WTC11 (cell line): ENCODE results near the gene UPF2. TPM values are rescaled to one million over a fixed set of nuclear protein-coding genes. Genes with fewer than 3 reads are reported as not detected.
A peak's percentile ranks its signal among the peaks of the same experiment; 100 is the strongest.

Experiments
- ATAC-seq: fragments of 200-7000 bp; cut with Tn5 transposase; 2 replicates; pipeline ENCODE4 v1.10.0; 2021; ENCODE audit warnings: mild to moderate bottlenecking, moderate library complexity
- CTCF ChIA-PET: fragments of 300-600 bp; sonication (Branson Sonifier 250); formaldehyde crosslinking; loops from one replicate; lab custom pipeline; 2021; ENCODE audit warnings: antibody characterized with exemption; lab: Charles Lee
- POLR2A ChIA-PET: fragments of 350-600 bp; sonication (Branson Sonifier 250); formaldehyde crosslinking; loops from one replicate; lab custom pipeline; 2021; ENCODE audit warnings: antibody characterized with exemption; lab: Charles Lee
- DNase-seq: peaks from one replicate; pipeline ENCODE4 v3.0.0; 2021; ENCODE audit warnings: low spot score
- H3K27ac Mint-ChIP-seq: 2 replicates; pipeline ENCODE4 v1.8.0; 2021; ENCODE audit warnings: mixed read lengths
- H3K27me3 Mint-ChIP-seq: 2 replicates; pipeline ENCODE4 v1.8.0; 2021; ENCODE audit warnings: low read depth, mild to moderate bottlenecking, moderate library complexity, mixed read lengths
- H3K36me3 Mint-ChIP-seq: 2 replicates; pipeline ENCODE4 v1.8.0; 2021; ENCODE audit warnings: mixed read lengths
- H3K4me1 Mint-ChIP-seq: 2 replicates; pipeline ENCODE4 v1.8.0; 2022; ENCODE audit warnings: mixed read lengths
- H3K4me3 Mint-ChIP-seq: 2 replicates; pipeline ENCODE4 v1.8.0; 2021; ENCODE audit warnings: mild to moderate bottlenecking, moderate library complexity, mixed read lengths
- H3K9me3 Mint-ChIP-seq: 2 replicates; pipeline ENCODE4 v1.8.0; 2021; ENCODE audit warnings: mixed read lengths
- ATF1 ChIP-seq: sonication (generic); formaldehyde crosslinking; IDR thresholded peaks from 2 replicates; pipeline ENCODE4 v1.8.1; 2023; ENCODE audit warnings: mild to moderate bottlenecking, moderate library complexity, missing genetic modification reagents
- CREM ChIP-seq: sonication (generic); formaldehyde crosslinking; IDR thresholded peaks from 2 replicates; pipeline ENCODE4 v1.8.1; 2022; ENCODE audit warnings: mild to moderate bottlenecking, missing genetic modification reagents, moderate library complexity
- ELF4 ChIP-seq: sonication (generic); formaldehyde crosslinking; IDR thresholded peaks from 2 replicates; pipeline ENCODE4 v1.8.1; 2022; ENCODE audit warnings: low read depth, mild to moderate bottlenecking, moderate library complexity, missing genetic modification reagents
- EMX1 ChIP-seq: fragments of 250-450 bp; sonication (Bioruptor Pico); IDR thresholded peaks from 2 replicates; pipeline ENCODE4 v1.8.0; 2021; ENCODE audit warnings: mild to moderate bottlenecking
- ETV6 ChIP-seq: sonication (generic); formaldehyde crosslinking; IDR thresholded peaks from 2 replicates; pipeline ENCODE4 v1.8.1; 2022; ENCODE audit warnings: mild to moderate bottlenecking, missing genetic modification reagents
- FOXK1 ChIP-seq: sonication (generic); formaldehyde crosslinking; IDR thresholded peaks from 2 replicates; pipeline ENCODE4 v1.8.0; 2022; ENCODE audit warnings: mild to moderate bottlenecking, moderate library complexity, missing genetic modification reagents
- MXD4 ChIP-seq: fragments of 250-450 bp; sonication (Bioruptor Pico); IDR thresholded peaks from 2 replicates; pipeline ENCODE4 v1.8.0; 2021; ENCODE audit warnings: mild to moderate bottlenecking, moderate library complexity, borderline replicate concordance
- MYBL2 ChIP-seq: sonication (generic); formaldehyde crosslinking; IDR thresholded peaks from 2 replicates; pipeline ENCODE4 v1.8.1; 2023; ENCODE audit warnings: mild to moderate bottlenecking, moderate library complexity, missing genetic modification reagents
- NFATC4 ChIP-seq: fragments of 250-450 bp; sonication (Bioruptor Pico); IDR thresholded peaks from 2 replicates; pipeline ENCODE4 v1.9.0; 2021; ENCODE audit warnings: mild to moderate bottlenecking
- NFE2L1 ChIP-seq: sonication (generic); formaldehyde crosslinking; IDR thresholded peaks from 2 replicates; pipeline ENCODE4 v1.8.1; 2023; ENCODE audit warnings: missing genetic modification reagents
- OVOL2 ChIP-seq: fragments of 250-450 bp; sonication (Bioruptor Pico); IDR thresholded peaks from 2 replicates; pipeline ENCODE4 v1.9.0; 2021; ENCODE audit warnings: mild to moderate bottlenecking, borderline replicate concordance
- RORB ChIP-seq: fragments of 250-450 bp; sonication (Bioruptor Pico); IDR thresholded peaks from 2 replicates; pipeline ENCODE4 v1.9.0; 2021; ENCODE audit warnings: mild to moderate bottlenecking
- SOX15 ChIP-seq: fragments of 250-450 bp; sonication (Bioruptor Pico); IDR thresholded peaks from 2 replicates; pipeline ENCODE4 v1.9.0; 2021; ENCODE audit warnings: mild to moderate bottlenecking
- TEAD4 ChIP-seq: sonication (generic); formaldehyde crosslinking; IDR thresholded peaks from 2 replicates; pipeline ENCODE4 v1.8.0; 2022; ENCODE audit warnings: mild to moderate bottlenecking, missing genetic modification reagents
- ZNF263 ChIP-seq: sonication (generic); formaldehyde crosslinking; IDR thresholded peaks from 2 replicates; pipeline ENCODE4 v1.8.1; 2022; ENCODE audit warnings: low read depth, mild to moderate bottlenecking, moderate library complexity, missing genetic modification reagents
- ZNF416 ChIP-seq: fragments of 250-450 bp; sonication (Bioruptor Pico); IDR thresholded peaks from 2 replicates; pipeline ENCODE4 v1.9.0; 2021; ENCODE audit warnings: mild to moderate bottlenecking, inconsistent platforms
- ZNF671 ChIP-seq: fragments of 250-450 bp; sonication (Bioruptor Pico); IDR thresholded peaks from 2 replicates; pipeline ENCODE4 v1.8.0; 2021; ENCODE audit warnings: mild to moderate bottlenecking
- total RNA-seq: library from RNA; stranded (reverse); gene quantifications from 3 replicates; pipeline ENCODE4 v1.2.3, GENCODE V29; 2021
- TF ChIP-seq, protein P1 (sequence below): fragments of 200-600 bp; IDR thresholded peaks from 2 replicates; pipeline ENCODE4 v1.8.0; 2022; ENCODE audit warnings: antibody characterized with exemption
- TF ChIP-seq, protein P2 (sequence below): sonication (generic); formaldehyde crosslinking; IDR thresholded peaks from 2 replicates; pipeline ENCODE4 v1.8.1; 2023; ENCODE audit warnings: mild to moderate bottlenecking, missing genetic modification reagents, moderate library complexity
- TF ChIP-seq, protein P3 (sequence below): fragments of 250-450 bp; sonication (Bioruptor Pico); conservative IDR thresholded peaks from 2 replicates; pipeline ENCODE4 v1.9.0; 2021; ENCODE audit warnings: mild to moderate bottlenecking
- TF ChIP-seq, protein P4 (sequence below): sonication (generic); formaldehyde crosslinking; IDR thresholded peaks from 2 replicates; pipeline ENCODE4 v1.8.1; 2022; ENCODE audit warnings: low read depth, mild to moderate bottlenecking, moderate library complexity, missing genetic modification reagents, borderline replicate concordance
- TF ChIP-seq, protein P5 (sequence below): sonication (generic); formaldehyde crosslinking; conservative IDR thresholded peaks from 2 replicates; pipeline ENCODE4 v1.8.1; 2023; ENCODE audit warnings: mild to moderate bottlenecking, low read depth, missing genetic modification reagents, moderate library complexity
- TF ChIP-seq, protein P6 (sequence below): sonication (generic); formaldehyde crosslinking; IDR thresholded peaks from 2 replicates; pipeline ENCODE4 v1.8.1; 2022; ENCODE audit warnings: low read depth, missing genetic modification reagents, borderline replicate concordance

UPF2 gene
- total RNA-seq, 1 experiment from 2014 or later, result 24.3 TPM

DNA sequence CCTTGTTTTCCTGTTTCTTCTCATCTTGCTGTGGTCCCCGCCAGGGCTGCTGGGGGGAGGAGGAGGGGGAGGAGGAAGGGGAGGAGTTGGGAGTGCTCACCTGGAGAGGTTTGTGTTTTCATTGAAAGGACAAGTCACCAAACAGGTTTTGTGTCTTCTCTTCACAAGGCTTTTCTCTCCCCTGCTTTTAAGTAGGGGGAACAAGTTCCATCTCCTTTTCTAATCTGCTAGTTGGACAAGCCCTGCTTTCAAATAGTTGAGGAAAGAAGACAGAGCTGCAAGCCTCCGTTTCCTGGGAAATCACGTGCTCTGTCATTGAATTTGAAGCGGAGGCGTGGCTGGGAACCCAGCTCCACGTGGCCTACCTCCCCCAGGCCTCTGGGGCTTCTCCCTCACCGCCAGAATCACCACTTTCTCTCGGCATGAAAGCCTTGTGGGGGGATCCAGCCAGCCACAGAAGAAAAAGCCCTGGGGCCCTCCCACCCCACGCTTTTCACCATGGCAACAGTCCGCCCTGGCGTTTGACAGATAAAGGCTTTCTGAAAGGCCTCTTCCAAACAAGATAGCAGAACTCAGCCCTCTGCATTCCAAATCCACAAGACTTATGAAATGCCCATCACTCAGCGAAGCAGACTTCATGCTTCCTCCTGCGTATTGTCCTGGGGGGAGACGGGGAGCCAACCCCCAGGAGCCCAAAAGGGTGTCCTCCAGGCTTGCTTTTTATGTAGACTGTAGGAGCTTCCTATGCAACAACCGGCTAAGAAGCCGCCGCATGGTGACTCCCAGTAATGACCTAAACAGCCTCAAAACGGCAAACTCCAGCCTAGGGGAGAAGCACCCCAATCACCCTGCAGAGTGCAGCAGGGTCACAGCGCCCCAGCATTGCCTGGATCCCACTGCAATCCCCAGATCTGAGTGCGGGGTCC, 167.8 kb downstream of the UPF2 start (continued):
- TF ChIP-seq, protein P1, sequence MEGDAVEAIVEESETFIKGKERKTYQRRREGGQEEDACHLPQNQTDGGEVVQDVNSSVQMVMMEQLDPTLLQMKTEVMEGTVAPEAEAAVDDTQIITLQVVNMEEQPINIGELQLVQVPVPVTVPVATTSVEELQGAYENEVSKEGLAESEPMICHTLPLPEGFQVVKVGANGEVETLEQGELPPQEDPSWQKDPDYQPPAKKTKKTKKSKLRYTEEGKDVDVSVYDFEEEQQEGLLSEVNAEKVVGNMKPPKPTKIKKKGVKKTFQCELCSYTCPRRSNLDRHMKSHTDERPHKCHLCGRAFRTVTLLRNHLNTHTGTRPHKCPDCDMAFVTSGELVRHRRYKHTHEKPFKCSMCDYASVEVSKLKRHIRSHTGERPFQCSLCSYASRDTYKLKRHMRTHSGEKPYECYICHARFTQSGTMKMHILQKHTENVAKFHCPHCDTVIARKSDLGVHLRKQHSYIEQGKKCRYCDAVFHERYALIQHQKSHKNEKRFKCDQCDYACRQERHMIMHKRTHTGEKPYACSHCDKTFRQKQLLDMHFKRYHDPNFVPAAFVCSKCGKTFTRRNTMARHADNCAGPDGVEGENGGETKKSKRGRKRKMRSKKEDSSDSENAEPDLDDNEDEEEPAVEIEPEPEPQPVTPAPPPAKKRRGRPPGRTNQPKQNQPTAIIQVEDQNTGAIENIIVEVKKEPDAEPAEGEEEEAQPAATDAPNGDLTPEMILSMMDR, result no peak
- TF ChIP-seq SOX15 (CRISPR knock-in tag), result no peak
- no peak for TF ChIP-seq ZNF416 (CRISPR knock-in tag)
- no peak for TF ChIP-seq RORB
- TF ChIP-seq, protein P2, sequence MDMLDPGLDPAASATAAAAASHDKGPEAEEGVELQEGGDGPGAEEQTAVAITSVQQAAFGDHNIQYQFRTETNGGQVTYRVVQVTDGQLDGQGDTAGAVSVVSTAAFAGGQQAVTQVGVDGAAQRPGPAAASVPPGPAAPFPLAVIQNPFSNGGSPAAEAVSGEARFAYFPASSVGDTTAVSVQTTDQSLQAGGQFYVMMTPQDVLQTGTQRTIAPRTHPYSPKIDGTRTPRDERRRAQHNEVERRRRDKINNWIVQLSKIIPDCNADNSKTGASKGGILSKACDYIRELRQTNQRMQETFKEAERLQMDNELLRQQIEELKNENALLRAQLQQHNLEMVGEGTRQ (CRISPR knock-in tag), result peak; percentile 89

DNA sequence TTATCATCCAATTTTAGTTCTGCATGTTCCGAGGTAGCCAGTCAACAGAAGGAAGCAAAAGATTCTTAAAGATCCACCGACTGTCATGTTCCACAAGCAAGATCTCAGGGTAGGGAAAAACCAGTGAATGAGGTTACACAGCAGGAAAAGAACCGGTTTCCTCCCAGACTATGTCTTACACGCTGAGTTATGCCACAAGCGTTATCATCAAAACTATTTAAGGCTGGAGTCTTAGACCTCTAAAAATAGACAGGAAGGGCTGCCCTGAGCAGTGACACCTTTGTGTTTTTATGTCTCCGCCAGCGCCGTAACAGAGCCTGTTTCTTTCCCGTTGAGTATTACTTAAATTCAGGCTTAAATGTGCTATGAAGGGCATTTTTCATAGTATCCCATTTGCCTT, 171.1 kb downstream of the UPF2 start:
- DNase-seq (no peak), ATAC-seq (no peak)
- peaks cover 3% of the 10 kb centered on the region; the same call in 1 of the 2 replicates for H3K27me3 Mint-ChIP-seq
- CTCF ChIA-PET, result no interaction called here
- no peak overlapping the region for H3K27ac Mint-ChIP-seq
- TF ChIP-seq ZNF671, result no peak
- TF ChIP-seq ELF4 (CRISPR knock-in tag), result no peak
- TF ChIP-seq RORB, result no peak
- TF ChIP-seq CREM (CRISPR knock-in tag), result no peak
- TF ChIP-seq MXD4 (CRISPR knock-in tag), result no peak
- TF ChIP-seq TEAD4 (CRISPR knock-in tag), result no peak
- TF ChIP-seq NFE2L1 (CRISPR knock-in tag), result no peak
- TF ChIP-seq MYBL2 (CRISPR knock-in tag), result no peak
- TF ChIP-seq, protein P3, sequence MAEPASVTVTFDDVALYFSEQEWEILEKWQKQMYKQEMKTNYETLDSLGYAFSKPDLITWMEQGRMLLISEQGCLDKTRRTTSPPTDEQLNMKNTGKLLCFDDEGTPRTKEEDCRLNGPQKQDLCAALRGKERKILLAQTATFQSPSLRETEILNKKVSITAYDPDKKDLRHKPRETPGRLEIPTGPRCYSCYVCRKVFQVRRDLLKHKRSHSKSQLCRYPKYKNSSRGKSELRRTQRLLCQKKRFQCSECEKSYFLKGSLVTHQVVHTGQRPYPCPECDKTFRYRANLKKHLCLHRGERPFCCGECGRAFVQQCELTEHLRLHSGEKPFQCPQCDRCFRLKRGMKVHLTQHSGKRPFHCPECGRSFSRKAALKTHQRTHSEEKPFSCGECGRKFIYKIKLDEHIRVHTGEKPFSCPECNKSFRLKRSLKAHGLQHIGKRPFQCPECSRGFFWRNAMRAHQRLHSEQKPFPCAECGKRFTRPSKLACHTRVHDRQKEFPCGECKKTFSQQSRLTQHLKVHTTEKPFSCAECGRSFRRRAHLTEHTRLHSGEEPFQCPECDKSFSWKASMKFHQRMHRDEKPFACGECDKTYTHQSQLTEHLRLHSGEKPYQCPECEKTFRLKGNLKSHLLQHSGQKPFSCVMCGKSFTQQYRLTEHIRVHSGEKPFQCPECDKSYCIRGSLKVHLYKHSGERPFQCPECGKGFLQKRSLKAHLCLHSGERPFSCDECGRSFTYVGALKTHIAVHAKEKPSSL (CRISPR knock-in tag), result no peak
- no peak for TF ChIP-seq SOX15 (CRISPR knock-in tag)
- TF ChIP-seq ZNF263, result no peak
- H3K4me3 Mint-ChIP-seq, result no peak overlapping the region
- no peaks in the 10 kb centered on the region for H3K9me3 Mint-ChIP-seq
- POLR2A ChIA-PET, result no interaction called here
- peaks cover 50% of the 10 kb centered on the region for H3K4me1 Mint-ChIP-seq
- H3K36me3 Mint-ChIP-seq, result no peaks in the 10 kb centered on the region

DNA sequence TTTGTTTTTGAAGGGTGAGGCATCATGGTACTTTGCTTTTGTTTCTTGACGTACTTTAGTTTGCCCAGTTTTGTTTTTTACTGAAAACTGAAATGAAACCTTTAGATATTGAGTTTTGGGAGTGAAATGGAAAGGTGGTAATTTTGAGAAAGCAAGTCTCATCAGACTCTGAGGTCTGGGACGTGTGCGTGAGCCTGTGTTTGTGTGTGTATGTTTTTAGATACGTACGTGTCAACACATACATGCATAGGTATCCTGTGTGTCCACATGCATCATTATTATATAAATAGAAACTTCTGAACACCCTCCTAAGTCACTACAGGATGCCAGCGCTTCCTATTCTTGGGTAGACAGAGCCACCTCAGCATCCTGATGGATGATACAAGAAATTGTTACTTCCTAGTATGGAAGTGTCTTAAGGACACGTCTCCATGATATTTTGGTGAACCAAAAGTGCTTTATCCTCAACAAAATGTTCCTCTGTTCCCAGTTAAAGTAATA, 171.7 kb downstream of the UPF2 start:
- H3K4me1 Mint-ChIP-seq, result peaks cover 45% of the 10 kb centered on the region
- ChIA-PET POLR2A (no interaction called here), CTCF (interaction anchor here (1.4 kb wide), 1 partner anchor 11 kb away, joined by 7 read pairs; no protein-coding TSS in a partner anchor)
- H3K27me3 Mint-ChIP-seq, result peaks cover 3% of the 10 kb centered on the region; the same call in 1 of the 2 replicates
- no peak overlapping the region for H3K4me3 Mint-ChIP-seq
- H3K9me3 Mint-ChIP-seq, result no peaks in the 10 kb centered on the region
- H3K27ac Mint-ChIP-seq, result no peak overlapping the region
- DNase-seq (no peak), ATAC-seq (no peak)
- H3K36me3 Mint-ChIP-seq, result no peaks in the 10 kb centered on the region
- TF ChIP-seq, protein P4, sequence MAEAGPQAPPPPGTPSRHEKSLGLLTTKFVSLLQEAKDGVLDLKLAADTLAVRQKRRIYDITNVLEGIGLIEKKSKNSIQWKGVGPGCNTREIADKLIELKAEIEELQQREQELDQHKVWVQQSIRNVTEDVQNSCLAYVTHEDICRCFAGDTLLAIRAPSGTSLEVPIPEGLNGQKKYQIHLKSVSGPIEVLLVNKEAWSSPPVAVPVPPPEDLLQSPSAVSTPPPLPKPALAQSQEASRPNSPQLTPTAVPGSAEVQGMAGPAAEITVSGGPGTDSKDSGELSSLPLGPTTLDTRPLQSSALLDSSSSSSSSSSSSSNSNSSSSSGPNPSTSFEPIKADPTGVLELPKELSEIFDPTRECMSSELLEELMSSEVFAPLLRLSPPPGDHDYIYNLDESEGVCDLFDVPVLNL (CRISPR knock-in tag), result no peak
- TF ChIP-seq FOXK1 (CRISPR knock-in tag) (no peak), EMX1 (CRISPR knock-in tag) (no peak), ATF1 (CRISPR knock-in tag) (no peak), OVOL2 (CRISPR knock-in tag) (no peak), ETV6 (CRISPR knock-in tag) (no peak), NFATC4 (CRISPR knock-in tag) (no peak)
- TF ChIP-seq, protein P5, sequence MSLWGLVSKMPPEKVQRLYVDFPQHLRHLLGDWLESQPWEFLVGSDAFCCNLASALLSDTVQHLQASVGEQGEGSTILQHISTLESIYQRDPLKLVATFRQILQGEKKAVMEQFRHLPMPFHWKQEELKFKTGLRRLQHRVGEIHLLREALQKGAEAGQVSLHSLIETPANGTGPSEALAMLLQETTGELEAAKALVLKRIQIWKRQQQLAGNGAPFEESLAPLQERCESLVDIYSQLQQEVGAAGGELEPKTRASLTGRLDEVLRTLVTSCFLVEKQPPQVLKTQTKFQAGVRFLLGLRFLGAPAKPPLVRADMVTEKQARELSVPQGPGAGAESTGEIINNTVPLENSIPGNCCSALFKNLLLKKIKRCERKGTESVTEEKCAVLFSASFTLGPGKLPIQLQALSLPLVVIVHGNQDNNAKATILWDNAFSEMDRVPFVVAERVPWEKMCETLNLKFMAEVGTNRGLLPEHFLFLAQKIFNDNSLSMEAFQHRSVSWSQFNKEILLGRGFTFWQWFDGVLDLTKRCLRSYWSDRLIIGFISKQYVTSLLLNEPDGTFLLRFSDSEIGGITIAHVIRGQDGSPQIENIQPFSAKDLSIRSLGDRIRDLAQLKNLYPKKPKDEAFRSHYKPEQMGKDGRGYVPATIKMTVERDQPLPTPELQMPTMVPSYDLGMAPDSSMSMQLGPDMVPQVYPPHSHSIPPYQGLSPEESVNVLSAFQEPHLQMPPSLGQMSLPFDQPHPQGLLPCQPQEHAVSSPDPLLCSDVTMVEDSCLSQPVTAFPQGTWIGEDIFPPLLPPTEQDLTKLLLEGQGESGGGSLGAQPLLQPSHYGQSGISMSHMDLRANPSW, result no peak
- TF ChIP-seq, protein P6, sequence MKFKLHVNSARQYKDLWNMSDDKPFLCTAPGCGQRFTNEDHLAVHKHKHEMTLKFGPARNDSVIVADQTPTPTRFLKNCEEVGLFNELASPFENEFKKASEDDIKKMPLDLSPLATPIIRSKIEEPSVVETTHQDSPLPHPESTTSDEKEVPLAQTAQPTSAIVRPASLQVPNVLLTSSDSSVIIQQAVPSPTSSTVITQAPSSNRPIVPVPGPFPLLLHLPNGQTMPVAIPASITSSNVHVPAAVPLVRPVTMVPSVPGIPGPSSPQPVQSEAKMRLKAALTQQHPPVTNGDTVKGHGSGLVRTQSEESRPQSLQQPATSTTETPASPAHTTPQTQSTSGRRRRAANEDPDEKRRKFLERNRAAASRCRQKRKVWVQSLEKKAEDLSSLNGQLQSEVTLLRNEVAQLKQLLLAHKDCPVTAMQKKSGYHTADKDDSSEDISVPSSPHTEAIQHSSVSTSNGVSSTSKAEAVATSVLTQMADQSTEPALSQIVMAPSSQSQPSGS (CRISPR knock-in tag), result no peak
